HG02840 (cell line): ENCODE data around the gene ASPG.

Experiments
- ATAC-seq: cut with Tn5 transposase; IDR thresholded peaks from one replicate; pipeline ENCODE4 v1.9.1; 2021; ENCODE audit warnings: mild to moderate bottlenecking, moderate library complexity, moderate number of reproducible peaks; ENCODE audit not compliant: unreplicated experiment, low FRiP score

Gene ASPG

GRCh38 chr14:104085032-104085888 is at the start of gene ASPG:
TSS of gene ASPG (plus strand) at chr14:104085700. CDS start at chr14:104085771, 71 bp downstream.
- ATAC-seq = no peak

GRCh38 chr14:104036212-104036611 is 49.3 kb upstream of the ASPG start:
- ATAC-seq = no peak

- no peak for ATAC-seq
These were observed 48.4 kb upstream of the ASPG start for GRCh38 chr14:104037074-104037473.

- ATAC-seq = no peak
These were observed 47.6 kb upstream of the ASPG start for GRCh38 chr14:104037903-104038302.

- no peak for ATAC-seq
These were observed 46.3 kb upstream of the ASPG start for GRCh38 chr14:104039214-104039613.

GRCh38 chr14:104040539-104040938 is 45.0 kb upstream of the ASPG start:
- ATAC-seq = no peak

GRCh38 chr14:104041430-104042104 is 43.9 kb upstream of the ASPG start:
- ATAC-seq = no peak

GRCh38 chr14:104044016-104044415 is 41.5 kb upstream of the ASPG start:
- ATAC-seq = no peak

- no peak for ATAC-seq
These were observed 37.7 kb upstream of the ASPG start for GRCh38 chr14:104047761-104048160.

- no peak for ATAC-seq
These were observed 36.6 kb upstream of the ASPG start for GRCh38 chr14:104048758-104049507.

- no peak for ATAC-seq
These were observed 35.8 kb upstream of the ASPG start for GRCh38 chr14:104049576-104050240.

- ATAC-seq = no peak
These were observed 34.2 kb upstream of the ASPG start for GRCh38 chr14:104051092-104051813.

- no peak for ATAC-seq
These were observed 31.1 kb upstream of the ASPG start for GRCh38 chr14:104054222-104054905.

GRCh38 chr14:104062281-104062680 is 23.2 kb upstream of the ASPG start:
- no peak for ATAC-seq

GRCh38 chr14:104064003-104064402 is 21.5 kb upstream of the ASPG start:
- ATAC-seq = no peak

- ATAC-seq = no peak
These were observed 19.2 kb upstream of the ASPG start for GRCh38 chr14:104066279-104066678.

- no peak for ATAC-seq
These were observed 18.7 kb upstream of the ASPG start for GRCh38 chr14:104066719-104067295.

- ATAC-seq = no peak
These were observed 16.0 kb upstream of the ASPG start for GRCh38 chr14:104069541-104069940.

- ATAC-seq = no peak
These were observed 12.9 kb upstream of the ASPG start for GRCh38 chr14:104072586-104072985.
